Tibial artery (tissue), 4 donors: Measurements from ENCODE around the gene SYNGAP1.
A peak's percentile ranks its signal among the peaks of the same experiment; 100 is the strongest.

Experiments
- DNase-seq, 2 donors: peaks; one replicate each; pipeline ENCODE4 v3.0.0-alpha.2; 2019
- H3K27ac ChIP-seq, 2 donors: fragments of 200-600 bp; sonication (generic) in 1 of 2; 1 replicate in 1 of 2; 2 replicates in 1 of 2; pipeline ENCODE4 v1.5.1; 2018 to 2019; ENCODE audit warnings: mild to moderate bottlenecking in 1 of 2
- H3K27me3 ChIP-seq, 2 donors: fragments of 200-600 bp; sonication (generic) in 1 of 2; one replicate each; pipeline versions ENCODE4 v1.5.1 to v1.6.0; 2016 to 2019
- H3K36me3 ChIP-seq, 3 donors: fragments of 200-600 bp; sonication (generic) in 2 of 3; one replicate each; pipeline ENCODE4 v1.5.1; 2016 to 2019; ENCODE audit warnings: mild to moderate bottlenecking in 2 of 3
- H3K4me1 ChIP-seq, 4 donors: fragments of 200-600 bp; sonication (generic) in 2 of 4; 1 replicate in 3 of 4; 2 replicates in 1 of 4; pipeline ENCODE4 v1.5.1; 2016 to 2019
- H3K4me3 ChIP-seq, 2 donors: fragments of 200-600 bp; sonication (generic) in 1 of 2; 1 replicate in 1 of 2; 2 replicates in 1 of 2; pipeline ENCODE4 v1.5.1; 2018 to 2019; ENCODE audit warnings: mild to moderate bottlenecking in 2 of 2
- H3K9me3 ChIP-seq, 3 donors: fragments of 200-600 bp; sonication (generic) in 1 of 3; one replicate each; pipeline ENCODE4 v1.5.1; 2016 to 2019
- intact Hi-C: fragments of 100-400 bp; cut with DNase I; formaldehyde crosslinking; loops from one replicate; pipeline ENCODE4 v1.15.0; 2023; ENCODE audit warnings: low total_unique reads
- TF ChIP-seq, protein P1 (sequence below), 2 experiments: fragments of 200-600 bp in 1 of 2; fragments of 450-650 bp in 1 of 2; IDR thresholded peaks; one replicate each; pipeline ENCODE4 v1.5.1; 2017 to 2019; ENCODE audit warnings: antibody characterized with exemption in 2 of 2, mild to moderate bottlenecking in 1 of 2, moderate library complexity in 1 of 2

The SYNGAP1 gene

DNA sequence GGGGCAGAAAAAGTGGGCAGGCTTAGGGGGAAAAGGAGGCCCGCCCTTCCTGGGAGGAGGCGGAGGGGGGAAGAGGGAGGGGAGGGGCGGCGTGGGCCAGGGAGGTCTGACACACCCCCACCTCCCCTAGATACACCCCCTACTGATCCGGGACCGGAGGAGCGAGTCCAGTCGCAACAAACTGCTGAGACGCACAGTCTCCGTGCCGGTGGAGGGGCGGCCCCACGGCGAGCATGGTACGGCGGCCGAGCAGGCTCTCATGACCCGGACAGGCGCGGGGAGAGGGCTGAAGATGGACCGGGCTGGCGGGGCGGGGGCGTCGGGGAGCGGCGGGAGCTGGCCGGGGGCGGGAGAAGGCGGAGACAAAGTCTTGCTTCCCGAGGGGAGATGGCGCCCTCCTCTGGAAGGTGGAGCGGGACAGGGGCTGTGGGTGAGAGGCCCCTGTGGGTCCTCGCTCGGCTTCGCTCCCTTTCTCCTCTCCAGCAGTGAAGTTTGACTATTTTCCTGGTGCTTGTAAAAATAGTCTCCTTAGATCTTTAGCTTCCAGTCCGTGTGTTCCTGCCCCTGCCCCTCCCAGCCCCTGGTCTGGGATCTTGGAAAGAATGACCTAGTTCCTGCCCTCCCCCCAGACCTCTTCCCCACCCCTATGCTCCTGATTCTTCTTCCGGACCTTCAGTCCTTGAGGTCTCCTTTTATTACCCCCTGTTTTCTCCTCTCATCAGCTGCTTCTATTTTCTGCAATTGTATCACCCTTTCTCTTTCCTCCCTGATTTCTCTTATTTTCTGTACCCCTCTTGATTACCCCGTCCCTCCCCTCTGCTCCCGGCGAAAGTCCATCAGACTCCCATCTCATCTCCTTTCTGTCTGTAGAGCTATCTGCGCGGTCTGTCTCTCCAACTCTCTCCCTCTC lies 6.1 kb downstream of the SYNGAP1 start:
- peak overlapping the region; percentile 95 to 97 for H3K27ac ChIP-seq
- DNase-seq, result peak; percentile 82 to 94
- no peaks in the 10 kb centered on the region for H3K36me3 ChIP-seq
- peaks cover 0 to 54% (median 38%) of the 10 kb centered on the region in 4 donors for H3K4me1 ChIP-seq
- no peaks in the 10 kb centered on the region for H3K9me3 ChIP-seq
- peak overlapping the region; percentile 61 to 77 for H3K4me3 ChIP-seq
- intact Hi-C loops, result loop anchor here (10.0 kb wide), 2 partner anchors 111 to 799 kb away; partner anchors contain the start of genes TAPBP and ZBTB22
- H3K27me3 ChIP-seq, result no peaks in the 10 kb centered on the region
- TF ChIP-seq, protein P1, sequence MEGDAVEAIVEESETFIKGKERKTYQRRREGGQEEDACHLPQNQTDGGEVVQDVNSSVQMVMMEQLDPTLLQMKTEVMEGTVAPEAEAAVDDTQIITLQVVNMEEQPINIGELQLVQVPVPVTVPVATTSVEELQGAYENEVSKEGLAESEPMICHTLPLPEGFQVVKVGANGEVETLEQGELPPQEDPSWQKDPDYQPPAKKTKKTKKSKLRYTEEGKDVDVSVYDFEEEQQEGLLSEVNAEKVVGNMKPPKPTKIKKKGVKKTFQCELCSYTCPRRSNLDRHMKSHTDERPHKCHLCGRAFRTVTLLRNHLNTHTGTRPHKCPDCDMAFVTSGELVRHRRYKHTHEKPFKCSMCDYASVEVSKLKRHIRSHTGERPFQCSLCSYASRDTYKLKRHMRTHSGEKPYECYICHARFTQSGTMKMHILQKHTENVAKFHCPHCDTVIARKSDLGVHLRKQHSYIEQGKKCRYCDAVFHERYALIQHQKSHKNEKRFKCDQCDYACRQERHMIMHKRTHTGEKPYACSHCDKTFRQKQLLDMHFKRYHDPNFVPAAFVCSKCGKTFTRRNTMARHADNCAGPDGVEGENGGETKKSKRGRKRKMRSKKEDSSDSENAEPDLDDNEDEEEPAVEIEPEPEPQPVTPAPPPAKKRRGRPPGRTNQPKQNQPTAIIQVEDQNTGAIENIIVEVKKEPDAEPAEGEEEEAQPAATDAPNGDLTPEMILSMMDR (IDR thresholded peaks at IDR 0.05), result peak; percentile 42 to 69

DNA sequence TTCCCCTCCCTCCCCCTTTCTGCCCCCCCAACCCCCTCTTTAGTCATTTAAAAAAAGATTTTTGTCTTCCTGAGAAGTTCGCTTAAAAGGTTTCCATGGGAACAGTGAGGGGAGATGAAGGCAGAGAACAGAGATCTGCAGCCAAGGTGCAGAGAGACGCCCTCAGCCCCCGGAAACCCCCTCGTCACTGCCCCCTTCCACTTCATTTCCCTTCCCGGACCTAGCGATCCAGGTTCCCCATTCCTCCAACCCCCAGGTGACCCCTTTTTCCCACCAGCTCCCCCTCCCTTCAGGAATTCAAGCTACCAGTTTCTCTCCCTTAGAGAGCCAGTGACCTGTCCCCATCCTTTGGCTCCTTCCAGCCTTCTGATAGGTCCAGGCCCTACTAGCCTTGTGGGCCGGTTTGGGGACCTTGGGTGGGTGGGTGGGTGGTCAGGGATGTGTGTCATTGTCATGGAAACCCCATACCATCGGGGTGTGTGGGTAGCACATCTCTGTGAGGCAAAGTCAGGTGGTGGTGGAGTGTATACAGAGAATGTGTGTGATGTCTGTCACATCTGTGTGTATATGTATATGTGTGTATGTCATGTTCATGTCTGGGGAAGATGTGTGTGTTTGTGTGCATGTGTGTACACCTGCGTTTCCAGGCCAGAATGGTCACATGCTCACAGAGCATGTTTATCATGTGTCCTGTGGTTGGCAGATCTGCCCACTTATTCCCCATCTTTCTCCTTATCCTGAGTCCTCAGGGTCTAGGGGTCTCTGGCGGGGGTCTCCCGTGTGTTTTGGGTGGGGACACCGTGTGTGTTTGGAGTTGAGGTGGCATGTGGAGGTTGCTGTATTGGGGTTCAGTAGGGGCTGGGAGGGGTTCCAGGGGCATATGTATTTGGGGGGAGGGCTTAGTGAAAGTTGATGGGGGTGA lies 7.0 kb downstream of the SYNGAP1 start:
- Histone ChIP-seq H3K27ac (peak overlapping the region; percentile 95 to 97), H3K27me3 (no peaks in the 10 kb centered on the region), H3K36me3 (no peaks in the 10 kb centered on the region), H3K9me3 (no peaks in the 10 kb centered on the region), H3K4me3 (peak overlapping the region; percentile 61 to 77), H3K4me1 (peaks cover 0 to 58% (median 46%) of the 10 kb centered on the region in 4 donors)
- TF ChIP-seq, protein P1 (IDR thresholded peaks at IDR 0.05), result no peak
- DNase-seq, result peak in 1 of 2 donors; percentile 61
- intact Hi-C loops, result loop anchor here (10.0 kb wide), 2 partner anchors 112 to 798 kb away; partner anchors contain the start of genes TAPBP and ZBTB22

DNA sequence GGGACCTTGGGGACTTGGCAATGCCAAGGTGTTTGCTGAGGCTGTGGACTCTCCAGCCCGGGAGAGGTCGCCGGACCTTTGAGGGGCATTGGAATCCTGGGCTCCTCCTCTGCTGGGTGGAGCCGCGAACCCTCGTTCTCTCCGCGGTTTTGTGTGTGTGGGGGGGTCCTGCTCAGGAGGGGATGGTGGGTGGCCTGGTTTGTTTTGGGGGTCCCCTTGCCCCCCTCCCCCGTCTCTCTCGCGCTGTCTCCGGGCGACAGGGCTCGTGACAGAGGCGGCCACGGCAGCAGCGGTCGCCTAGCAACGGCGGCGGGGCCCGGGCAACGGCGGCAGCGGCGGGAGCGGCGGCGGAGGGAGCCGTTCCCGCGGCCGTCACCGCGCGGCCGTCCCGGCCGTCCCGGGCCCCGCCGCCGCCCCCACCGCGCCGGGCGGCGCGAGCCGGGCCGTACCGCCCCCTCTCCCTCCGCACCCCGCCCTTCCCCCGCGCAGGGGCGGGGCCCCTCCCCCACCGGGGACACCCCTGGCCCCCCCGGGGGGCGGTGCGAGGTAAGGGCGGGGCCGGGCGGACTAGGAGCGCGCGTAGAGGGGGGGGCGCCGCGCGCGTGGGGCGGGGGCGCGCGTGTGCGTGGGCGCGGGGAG lies 7.8 kb downstream of the SYNGAP1 start:
- H3K9me3 ChIP-seq, result no peaks in the 10 kb centered on the region
- peak overlapping the region; percentile 95 to 97 for H3K27ac ChIP-seq
- peak; percentile 45 to 78 for DNase-seq
- peaks cover 0 to 66% (median 49%) of the 10 kb centered on the region in 4 donors for H3K4me1 ChIP-seq
- intact Hi-C loops, result loop anchor here (10.0 kb wide), 2 partner anchors 113 to 797 kb away; partner anchors contain the start of genes TAPBP and ZBTB22
- peak overlapping the region; percentile 56 to 77 for H3K4me3 ChIP-seq
- TF ChIP-seq, protein P1 (IDR thresholded peaks at IDR 0.05), result no peak
- no peaks in the 10 kb centered on the region for H3K27me3 ChIP-seq
- H3K36me3 ChIP-seq, result no peaks in the 10 kb centered on the region

DNA sequence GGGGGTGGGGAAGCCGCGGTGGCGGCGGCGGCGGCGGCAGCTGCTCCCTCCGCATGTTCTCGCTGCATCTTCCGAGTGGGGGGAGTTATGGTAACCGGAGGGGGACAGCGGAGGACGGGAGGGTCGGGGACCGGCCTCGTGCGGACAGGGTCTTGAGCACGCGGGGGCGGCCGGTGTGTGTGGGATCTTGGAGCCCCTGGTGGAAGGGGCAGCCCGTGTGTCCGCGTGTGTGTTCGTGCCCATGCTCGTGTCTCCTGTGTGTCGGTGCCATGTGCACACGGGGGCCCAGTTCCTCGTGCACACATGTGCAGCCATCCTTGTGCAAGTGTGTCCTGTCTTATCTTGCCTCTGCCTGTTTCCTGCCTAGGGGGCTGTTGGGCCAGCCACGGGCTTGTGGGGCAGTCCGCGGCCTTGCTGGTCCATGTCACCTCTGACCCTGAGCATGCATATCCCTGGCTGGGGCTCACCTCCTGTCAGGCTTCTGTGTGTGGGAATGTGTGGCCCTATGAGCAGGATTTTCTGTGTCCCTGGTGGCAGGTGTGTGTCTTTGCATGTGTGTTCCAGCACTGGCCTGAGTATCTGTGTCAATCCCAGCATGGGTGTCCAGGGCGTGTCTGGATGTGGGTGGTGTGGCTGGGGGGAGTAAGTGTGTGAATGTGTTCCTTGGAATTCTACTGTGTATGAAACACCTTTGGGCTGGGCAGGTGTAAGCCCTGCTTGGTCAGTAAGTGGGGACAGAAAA lies 8.5 kb downstream of the SYNGAP1 start:
- intact Hi-C loops, result loop anchor here (10.0 kb wide), 2 partner anchors 114 to 796 kb away; partner anchors contain the start of genes TAPBP and ZBTB22
- Histone ChIP-seq H3K27ac (peak overlapping the region; percentile 95 to 97), H3K4me3 (peak overlapping the region; percentile 56 to 77), H3K4me1 (peaks cover 0 to 71% (median 54%) of the 10 kb centered on the region in 4 donors), H3K9me3 (no peaks in the 10 kb centered on the region), H3K27me3 (no peaks in the 10 kb centered on the region), H3K36me3 (peaks cover 0 to 6% (median 0%) of the 10 kb centered on the region in 3 donors)
- peak in 1 of 2 donors; percentile 70 for DNase-seq
- TF ChIP-seq, protein P1 (IDR thresholded peaks at IDR 0.05), result peak; percentile 21 to 30
